ENCODE measurements around the gene SYT12. TPM values are rescaled to one million over a fixed set of nuclear protein-coding genes. Genes with fewer than 3 reads are reported as not detected.

The SYT12 gene, protein sequence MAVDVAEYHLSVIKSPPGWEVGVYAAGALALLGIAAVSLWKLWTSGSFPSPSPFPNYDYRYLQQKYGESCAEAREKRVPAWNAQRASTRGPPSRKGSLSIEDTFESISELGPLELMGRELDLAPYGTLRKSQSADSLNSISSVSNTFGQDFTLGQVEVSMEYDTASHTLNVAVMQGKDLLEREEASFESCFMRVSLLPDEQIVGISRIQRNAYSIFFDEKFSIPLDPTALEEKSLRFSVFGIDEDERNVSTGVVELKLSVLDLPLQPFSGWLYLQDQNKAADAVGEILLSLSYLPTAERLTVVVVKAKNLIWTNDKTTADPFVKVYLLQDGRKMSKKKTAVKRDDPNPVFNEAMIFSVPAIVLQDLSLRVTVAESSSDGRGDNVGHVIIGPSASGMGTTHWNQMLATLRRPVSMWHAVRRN
- not detected for total RNA-seq

DNA sequence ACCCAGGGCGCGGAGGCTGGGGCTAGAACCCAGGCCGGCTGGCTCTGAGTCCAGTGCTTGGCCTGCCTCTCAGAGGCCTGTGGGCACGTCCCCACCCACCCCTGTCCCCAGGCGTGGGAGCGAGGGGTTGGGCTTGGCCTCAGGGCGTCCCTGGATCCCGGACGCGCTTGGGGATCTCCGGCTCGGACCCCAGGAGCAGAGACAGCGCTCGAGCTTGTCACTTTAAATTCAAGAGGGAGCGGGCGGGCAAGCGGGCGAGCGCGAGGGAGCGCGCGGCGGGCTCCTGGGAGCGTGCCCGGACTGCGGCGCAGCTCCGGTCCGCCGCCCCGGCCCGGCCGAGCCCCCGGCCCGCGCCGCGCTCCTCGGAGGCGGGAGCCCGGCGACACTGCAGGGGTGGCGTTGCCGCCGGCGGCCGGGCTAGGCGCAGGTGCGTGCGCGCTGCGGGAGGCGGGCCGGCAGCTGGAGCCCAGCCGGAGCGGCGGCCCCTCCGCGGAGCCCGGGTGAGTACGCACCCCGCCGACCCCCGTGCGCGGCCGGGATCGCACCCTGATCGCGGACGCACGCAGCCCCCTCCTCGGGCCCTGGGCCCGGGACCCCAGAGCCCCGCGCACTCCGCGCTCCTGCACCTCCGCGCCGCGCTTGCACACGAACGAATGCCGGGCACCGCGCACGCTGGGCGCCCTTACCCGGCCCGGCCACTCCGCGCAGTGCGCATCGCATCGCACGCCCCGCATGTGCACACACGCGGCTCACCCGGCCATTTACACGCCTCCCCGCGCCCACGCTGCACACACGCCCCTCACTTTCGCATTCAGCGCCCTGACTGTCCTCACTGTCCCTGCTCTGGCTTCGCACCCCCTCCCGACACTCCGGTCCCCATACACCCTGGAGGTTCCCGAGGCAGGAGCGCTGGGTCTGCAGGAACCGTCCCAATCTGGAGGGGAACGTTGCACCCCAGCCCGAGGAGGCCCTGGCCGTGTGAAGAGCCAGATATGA is at the start of gene SYT12:
TSS of gene SYT12 (plus strand) at position 174 of the 996 bp plus-strand sequence. CDS start 7,011 bp downstream, outside the sequence.
- H3K36me3 ChIP-seq (ENCODE audit: control insufficient read depth in 3 of 3, insufficient read depth in 3 of 3, low read length in 3 of 3), result no peaks in the 10 kb centered on the region
- no peaks in the 10 kb centered on the region for H3K9me3 ChIP-seq (ENCODE audit: control insufficient read depth in 3 of 3, low read length in 3 of 3)
- peak within 1 kb of the TSS; percentile 48 to 70 (median 68) for H3K4me3 ChIP-seq (ENCODE audit: low read length in 3 of 3)
- H3K4me1 ChIP-seq (ENCODE audit: control insufficient read depth in 3 of 3, insufficient read depth in 3 of 3, low read length in 3 of 3), result peaks cover 0 to 12% (median 11%) of the 10 kb centered on the region in 3 donors
- H3K27ac ChIP-seq (ENCODE audit: low read depth, low read length), result no peak within 1 kb of the TSS
- peak within 1 kb of the TSS in 1 of 3 donors; percentile 69 for H3K9ac ChIP-seq (ENCODE audit: low read depth in 1 of 3, low read length in 3 of 3)
- peaks cover 23 to 26% (median 24%) of the 10 kb centered on the region in 3 donors for H3K27me3 ChIP-seq (ENCODE audit: control insufficient read depth in 3 of 3, insufficient read depth in 3 of 3, low read length in 3 of 3)

DNA sequence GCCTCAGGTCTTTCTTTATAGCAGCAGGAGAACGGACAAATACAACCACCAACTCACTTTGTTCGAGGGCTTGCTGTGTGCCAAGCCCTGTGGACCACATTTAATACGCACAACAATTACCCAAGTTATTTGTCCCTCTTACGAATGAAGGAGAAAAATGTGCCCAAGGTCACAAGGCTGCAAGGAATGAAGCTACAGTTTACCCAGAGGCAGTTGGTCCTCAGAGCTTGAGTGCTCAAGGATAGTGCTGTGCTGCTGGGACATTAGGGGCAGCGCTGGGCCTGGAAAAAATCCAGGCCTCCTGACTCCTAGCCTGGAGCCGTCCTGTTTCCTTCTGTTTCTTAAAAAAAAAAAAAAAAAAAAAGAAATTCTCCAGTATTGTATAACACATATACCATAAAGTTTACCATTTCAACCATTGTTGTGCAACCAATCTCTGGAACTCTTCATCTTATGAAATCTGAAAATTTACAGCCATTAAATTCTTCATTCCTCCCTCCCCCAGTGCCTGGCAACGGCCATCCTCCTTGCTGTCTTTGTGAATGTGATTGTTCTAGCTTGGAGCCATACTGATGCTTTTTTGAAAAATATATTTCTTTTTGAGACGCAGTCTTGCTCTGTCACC is 48.9 kb upstream of the SYT12 start:
- no peak overlapping the region for H3K27ac ChIP-seq (ENCODE audit: low read depth, low read length)
- no peaks in the 10 kb centered on the region for H3K36me3 ChIP-seq (ENCODE audit: control insufficient read depth in 3 of 3, insufficient read depth in 3 of 3, low read length in 3 of 3)
- no peak overlapping the region for H3K4me3 ChIP-seq (ENCODE audit: low read length in 3 of 3)
- H3K9me3 ChIP-seq (ENCODE audit: control insufficient read depth in 3 of 3, low read length in 3 of 3), result no peaks in the 10 kb centered on the region
- no peak overlapping the region for H3K9ac ChIP-seq (ENCODE audit: low read depth in 1 of 3, low read length in 3 of 3)
- no peaks in the 10 kb centered on the region for H3K27me3 ChIP-seq (ENCODE audit: control insufficient read depth in 3 of 3, insufficient read depth in 3 of 3, low read length in 3 of 3)
- H3K4me1 ChIP-seq (ENCODE audit: control insufficient read depth in 3 of 3, insufficient read depth in 3 of 3, low read length in 3 of 3), result peaks cover 3 to 10% (median 4%) of the 10 kb centered on the region in 3 donors

DNA sequence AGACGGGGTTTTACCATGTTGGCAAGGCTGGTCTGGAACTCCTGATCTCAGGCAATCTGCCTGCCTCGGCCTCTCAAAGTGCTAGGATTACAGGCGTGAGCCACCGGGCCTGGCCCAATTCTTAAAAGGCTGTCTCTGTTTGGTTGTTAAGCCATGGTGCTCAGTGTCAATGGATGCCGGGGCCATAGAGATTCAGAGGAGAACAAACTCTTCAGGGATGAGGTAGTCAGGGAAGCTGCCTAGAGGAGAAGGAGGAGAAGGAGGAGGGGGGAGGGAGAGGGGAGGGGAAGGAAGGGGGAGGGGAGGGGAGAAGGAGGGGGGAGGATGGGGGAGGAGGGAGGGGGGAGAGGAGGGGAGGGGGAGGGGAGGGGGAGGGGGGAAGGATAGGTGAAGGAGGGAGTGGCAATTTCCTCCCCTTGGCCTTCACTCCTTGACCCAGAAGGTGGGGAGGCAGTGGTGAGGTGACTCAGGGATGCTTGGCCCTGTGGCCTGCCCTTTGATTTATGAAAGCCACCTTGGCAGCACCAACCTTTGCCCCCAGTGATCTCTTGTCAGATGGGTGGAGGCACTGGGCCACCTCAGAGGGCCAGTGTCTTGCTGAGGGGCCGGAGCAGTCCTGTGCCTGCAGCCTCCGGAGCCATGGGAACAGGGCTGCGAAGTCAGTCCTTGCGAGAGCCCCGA is 48.1 kb upstream of the SYT12 start, which contains the start of gene C11orf86:
TSS of gene C11orf86 (plus strand) at position 581 of the 681 bp plus-strand sequence. CDS start at position 640, 59 bp downstream.
- H3K4me3 ChIP-seq (ENCODE audit: low read length in 3 of 3), result no peak within 1 kb of the TSS
- peaks cover 3 to 10% (median 4%) of the 10 kb centered on the region in 3 donors for H3K4me1 ChIP-seq (ENCODE audit: control insufficient read depth in 3 of 3, insufficient read depth in 3 of 3, low read length in 3 of 3)
- H3K36me3 ChIP-seq (ENCODE audit: control insufficient read depth in 3 of 3, insufficient read depth in 3 of 3, low read length in 3 of 3), result no peaks in the 10 kb centered on the region
- H3K27me3 ChIP-seq (ENCODE audit: control insufficient read depth in 3 of 3, insufficient read depth in 3 of 3, low read length in 3 of 3), result no peaks in the 10 kb centered on the region
- H3K9me3 ChIP-seq (ENCODE audit: control insufficient read depth in 3 of 3, low read length in 3 of 3), result peaks cover 0 to 4% (median 0%) of the 10 kb centered on the region in 3 donors
- no peak within 1 kb of the TSS for H3K9ac ChIP-seq (ENCODE audit: low read depth in 1 of 3, low read length in 3 of 3)
- no peak within 1 kb of the TSS for H3K27ac ChIP-seq (ENCODE audit: low read depth, low read length)

DNA sequence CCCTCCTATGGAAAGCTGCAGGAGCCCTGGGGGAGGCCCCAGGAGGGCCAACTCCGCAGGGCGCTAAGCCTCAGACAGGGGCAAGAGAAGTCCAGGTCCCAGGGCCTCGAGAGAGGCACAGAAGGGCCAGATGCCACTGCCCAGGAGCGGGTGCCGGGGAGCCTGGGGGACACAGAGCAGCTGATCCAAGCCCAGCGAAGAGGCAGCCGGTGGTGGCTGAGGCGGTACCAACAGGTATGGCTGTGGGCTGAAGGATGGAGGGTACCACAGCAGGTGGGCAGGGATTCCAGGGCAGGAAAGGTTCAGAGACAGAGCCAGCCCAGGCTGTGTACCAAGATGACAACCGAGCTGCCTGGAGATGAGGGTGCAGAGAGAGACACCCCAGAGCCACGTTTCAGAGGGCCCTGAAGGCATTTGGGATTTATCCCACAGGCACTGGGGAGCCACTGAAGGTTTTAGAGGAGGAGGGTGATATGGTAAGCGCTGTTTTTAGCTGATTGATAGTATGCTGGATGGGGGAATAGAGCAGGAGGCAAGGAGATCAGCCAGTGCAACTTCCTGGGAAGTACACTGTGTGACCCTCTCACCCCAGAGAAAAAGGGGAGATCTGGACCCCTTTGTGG is 47.4 kb upstream of the SYT12 start:
- Histone ChIP-seq H3K36me3 (ENCODE audit: control insufficient read depth in 3 of 3, insufficient read depth in 3 of 3, low read length in 3 of 3) (no peaks in the 10 kb centered on the region), H3K4me3 (ENCODE audit: low read length in 3 of 3) (no peak overlapping the region), H3K27me3 (ENCODE audit: control insufficient read depth in 3 of 3, insufficient read depth in 3 of 3, low read length in 3 of 3) (no peaks in the 10 kb centered on the region), H3K9me3 (ENCODE audit: control insufficient read depth in 3 of 3, low read length in 3 of 3) (peaks cover 0 to 4% (median 0%) of the 10 kb centered on the region in 3 donors), H3K4me1 (ENCODE audit: control insufficient read depth in 3 of 3, insufficient read depth in 3 of 3, low read length in 3 of 3) (peaks cover 3 to 4% (median 4%) of the 10 kb centered on the region in 3 donors), H3K9ac (ENCODE audit: low read depth in 1 of 3, low read length in 3 of 3) (no peak overlapping the region), H3K27ac (ENCODE audit: low read depth, low read length) (no peak overlapping the region)

DNA sequence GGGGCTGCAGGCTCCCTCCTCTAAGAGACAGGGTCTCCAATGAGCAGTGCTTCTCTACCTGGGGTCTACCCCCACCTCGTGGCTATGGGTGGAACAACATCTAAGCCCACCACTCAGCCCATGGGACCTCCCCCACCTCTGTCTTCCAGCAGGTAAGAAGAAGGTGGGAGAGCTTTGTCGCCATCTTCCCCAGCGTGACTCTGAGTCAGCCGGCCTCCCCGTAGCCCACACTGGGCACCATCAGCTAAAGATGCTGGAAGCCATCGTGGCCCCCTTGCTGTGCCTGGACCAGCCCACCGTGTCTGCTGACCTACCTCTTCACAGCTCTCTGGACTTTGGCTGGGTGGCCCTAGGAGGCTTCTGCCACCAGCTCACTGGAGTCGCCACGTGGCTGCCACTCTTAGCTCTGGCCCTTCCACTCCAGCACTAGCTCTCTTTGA is 46.9 kb upstream of the SYT12 start:
- no peak overlapping the region for H3K9ac ChIP-seq (ENCODE audit: low read depth in 1 of 3, low read length in 3 of 3)
- H3K9me3 ChIP-seq (ENCODE audit: control insufficient read depth in 3 of 3, low read length in 3 of 3), result peaks cover 0 to 4% (median 0%) of the 10 kb centered on the region in 3 donors
- peaks cover 3% of the 10 kb centered on the region in 3 donors for H3K4me1 ChIP-seq (ENCODE audit: control insufficient read depth in 3 of 3, insufficient read depth in 3 of 3, low read length in 3 of 3)
- H3K36me3 ChIP-seq (ENCODE audit: control insufficient read depth in 3 of 3, insufficient read depth in 3 of 3, low read length in 3 of 3), result no peaks in the 10 kb centered on the region
- H3K27me3 ChIP-seq (ENCODE audit: control insufficient read depth in 3 of 3, insufficient read depth in 3 of 3, low read length in 3 of 3), result no peaks in the 10 kb centered on the region
- no peak overlapping the region for H3K27ac ChIP-seq (ENCODE audit: low read depth, low read length)
- H3K4me3 ChIP-seq (ENCODE audit: low read length in 3 of 3), result no peak overlapping the region

DNA sequence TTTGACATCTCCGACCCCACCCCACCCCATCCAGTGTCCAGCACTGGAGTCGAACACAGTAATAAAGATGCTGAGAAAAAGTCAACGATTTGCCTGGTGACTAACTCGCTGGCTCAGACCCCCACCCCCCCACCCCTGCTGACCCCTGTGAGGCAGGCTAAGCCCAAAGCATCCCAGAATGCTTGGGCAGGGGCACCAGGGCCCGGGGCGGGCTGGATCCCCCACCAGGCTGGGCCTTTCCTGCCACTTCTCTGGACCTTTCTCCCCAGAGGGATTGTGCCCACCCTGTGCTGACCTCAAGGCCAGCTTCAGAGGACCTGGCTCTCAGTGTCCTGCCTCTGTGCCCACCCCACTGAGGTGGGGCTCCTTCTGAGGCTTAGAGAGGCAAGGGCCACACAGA is 46.0 kb upstream of the SYT12 start:
- H3K36me3 ChIP-seq (ENCODE audit: control insufficient read depth in 3 of 3, insufficient read depth in 3 of 3, low read length in 3 of 3), result no peaks in the 10 kb centered on the region
- no peak overlapping the region for H3K4me3 ChIP-seq (ENCODE audit: low read length in 3 of 3)
- peaks cover 0 to 4% (median 0%) of the 10 kb centered on the region in 3 donors for H3K9me3 ChIP-seq (ENCODE audit: control insufficient read depth in 3 of 3, low read length in 3 of 3)
- no peaks in the 10 kb centered on the region for H3K27me3 ChIP-seq (ENCODE audit: control insufficient read depth in 3 of 3, insufficient read depth in 3 of 3, low read length in 3 of 3)
- no peak overlapping the region for H3K9ac ChIP-seq (ENCODE audit: low read depth in 1 of 3, low read length in 3 of 3)
- no peak overlapping the region for H3K27ac ChIP-seq (ENCODE audit: low read depth, low read length)
- H3K4me1 ChIP-seq (ENCODE audit: control insufficient read depth in 3 of 3, insufficient read depth in 3 of 3, low read length in 3 of 3), result peaks cover 3 to 6% (median 4%) of the 10 kb centered on the region in 3 donors

DNA sequence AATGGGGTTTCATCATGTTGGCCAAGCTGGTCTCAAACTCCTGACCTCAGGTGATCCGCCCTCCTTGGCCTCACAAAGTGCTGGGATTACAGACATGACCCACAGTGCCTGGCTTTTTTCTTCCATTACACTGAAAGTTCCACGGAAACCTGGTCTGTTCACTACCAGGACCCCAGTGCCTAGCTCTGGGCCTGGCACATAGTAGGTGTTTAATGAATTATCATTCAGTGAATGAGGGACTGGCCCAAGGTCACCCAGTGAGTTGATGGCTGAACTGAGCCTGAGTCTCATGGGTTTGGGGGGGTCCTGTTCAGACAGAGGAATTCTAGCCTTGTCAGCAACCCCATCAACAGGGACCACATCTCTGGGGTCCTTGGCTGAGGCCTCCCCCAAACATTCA is 44.7 kb upstream of the SYT12 start:
- Histone ChIP-seq H3K36me3 (ENCODE audit: control insufficient read depth in 3 of 3, insufficient read depth in 3 of 3, low read length in 3 of 3) (no peaks in the 10 kb centered on the region), H3K4me3 (ENCODE audit: low read length in 3 of 3) (no peak overlapping the region), H3K9ac (ENCODE audit: low read depth in 1 of 3, low read length in 3 of 3) (no peak overlapping the region), H3K27ac (ENCODE audit: low read depth, low read length) (no peak overlapping the region), H3K27me3 (ENCODE audit: control insufficient read depth in 3 of 3, insufficient read depth in 3 of 3, low read length in 3 of 3) (no peaks in the 10 kb centered on the region), H3K9me3 (ENCODE audit: control insufficient read depth in 3 of 3, low read length in 3 of 3) (peaks cover 0 to 4% (median 0%) of the 10 kb centered on the region in 3 donors), H3K4me1 (ENCODE audit: control insufficient read depth in 3 of 3, insufficient read depth in 3 of 3, low read length in 3 of 3) (peaks cover 3 to 10% (median 8%) of the 10 kb centered on the region in 3 donors)

DNA sequence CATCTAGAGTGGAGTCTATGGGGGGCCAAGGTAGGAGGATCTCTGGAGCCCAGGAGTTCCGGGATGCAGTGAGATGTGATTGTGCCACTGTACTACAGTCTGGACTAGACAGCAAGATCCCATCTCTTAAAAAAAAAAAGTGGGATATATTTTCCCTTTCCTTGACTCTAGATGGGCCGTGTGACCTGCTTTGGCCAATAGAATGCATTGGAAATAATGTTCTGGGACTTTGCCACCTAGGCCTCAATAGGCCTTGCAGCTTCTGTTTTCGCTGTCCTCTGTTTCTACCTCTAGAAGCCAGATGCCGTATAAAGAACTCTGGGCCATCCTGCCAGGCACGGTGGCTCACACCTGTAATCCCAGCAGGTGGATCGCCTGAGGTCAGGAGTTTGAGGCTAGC is 44.2 kb upstream of the SYT12 start:
- no peaks in the 10 kb centered on the region for H3K36me3 ChIP-seq (ENCODE audit: control insufficient read depth in 3 of 3, insufficient read depth in 3 of 3, low read length in 3 of 3)
- peaks cover 0 to 4% (median 0%) of the 10 kb centered on the region in 3 donors for H3K9me3 ChIP-seq (ENCODE audit: control insufficient read depth in 3 of 3, low read length in 3 of 3)
- H3K4me1 ChIP-seq (ENCODE audit: control insufficient read depth in 3 of 3, insufficient read depth in 3 of 3, low read length in 3 of 3), result peaks cover 3 to 11% (median 10%) of the 10 kb centered on the region in 3 donors
- H3K27ac ChIP-seq (ENCODE audit: low read depth, low read length), result no peak overlapping the region
- no peaks in the 10 kb centered on the region for H3K27me3 ChIP-seq (ENCODE audit: control insufficient read depth in 3 of 3, insufficient read depth in 3 of 3, low read length in 3 of 3)
- H3K4me3 ChIP-seq (ENCODE audit: low read length in 3 of 3), result no peak overlapping the region
- no peak overlapping the region for H3K9ac ChIP-seq (ENCODE audit: low read depth in 1 of 3, low read length in 3 of 3)
